HEK293 (cell line): ENCODE measurements around the gene GAREM1.

Experiments used
- BCL11B ChIP-seq: fragments of 450-650 bp; formaldehyde crosslinking; IDR thresholded peaks from 2 replicates; pipeline ENCODE4 v1.5.1; 2016; ENCODE audit warnings: low read depth, missing biosample characterization, missing genetic modification characterization
- HOXA7 ChIP-seq: sonication (generic); formaldehyde crosslinking; IDR thresholded peaks from 2 replicates; pipeline ENCODE4 v1.8.1; 2022; ENCODE audit warnings: missing genetic modification reagents, borderline replicate concordance
- KLF7 ChIP-seq: fragments of 450-650 bp; formaldehyde crosslinking; IDR thresholded peaks from 2 replicates; pipeline ENCODE4 v1.5.1; 2016; ENCODE audit warnings: missing biosample characterization, missing genetic modification characterization, borderline replicate concordance
- KLF8 ChIP-seq: fragments of 450-650 bp; formaldehyde crosslinking; IDR thresholded peaks from 2 replicates; pipeline ENCODE4 v1.5.1; 2016; ENCODE audit warnings: missing biosample characterization, missing genetic modification characterization
- SALL2 ChIP-seq: fragments of 450-650 bp; formaldehyde crosslinking; IDR thresholded peaks from 2 replicates; pipeline ENCODE4 v1.5.0; 2017; ENCODE audit warnings: missing biosample characterization, mild to moderate bottlenecking, missing genetic modification characterization, borderline replicate concordance
- ZBTB8A ChIP-seq: fragments of 450-650 bp; formaldehyde crosslinking; IDR thresholded peaks from 2 replicates; pipeline ENCODE4 v1.5.1; 2016; ENCODE audit warnings: missing biosample characterization, missing genetic modification characterization
- ZNF132 ChIP-seq: fragments of 450-650 bp; formaldehyde crosslinking; IDR thresholded peaks from 2 replicates; pipeline ENCODE4 v1.5.1; 2017; ENCODE audit warnings: missing biosample characterization, missing genetic modification characterization, borderline replicate concordance
- ZNF211 ChIP-seq: fragments of 450-650 bp; formaldehyde crosslinking; IDR thresholded peaks from 2 replicates; pipeline ENCODE4 v1.5.1; 2016; ENCODE audit warnings: low read depth, missing biosample characterization, missing genetic modification characterization
- ZNF292 ChIP-seq: fragments of 450-650 bp; formaldehyde crosslinking; IDR thresholded peaks from 2 replicates; pipeline ENCODE4 v1.5.1; 2016; ENCODE audit warnings: low read depth, missing biosample characterization, missing genetic modification characterization, borderline replicate concordance
- ZNF366 ChIP-seq: fragments of 450-650 bp; formaldehyde crosslinking; conservative IDR thresholded peaks from 2 replicates; pipeline ENCODE4 v1.5.1; 2016; ENCODE audit warnings: missing biosample characterization, missing genetic modification characterization
- ZNF416 ChIP-seq: fragments of 450-650 bp; formaldehyde crosslinking; IDR thresholded peaks from 2 replicates; pipeline ENCODE4 v1.5.1; 2016; ENCODE audit warnings: missing biosample characterization, missing genetic modification characterization
- ZNF48 ChIP-seq: fragments of 450-650 bp; formaldehyde crosslinking; IDR thresholded peaks from 2 replicates; pipeline ENCODE4 v1.5.1; 2016; ENCODE audit warnings: missing biosample characterization, missing genetic modification characterization
- ZNF549 ChIP-seq: fragments of 450-650 bp; IDR thresholded peaks from 2 replicates; pipeline ENCODE4 v1.5.1; 2018; ENCODE audit warnings: missing biosample characterization, missing genetic modification characterization, mild to moderate bottlenecking, inconsistent platforms, moderate library complexity
- ZNF571 ChIP-seq: fragments of 450-650 bp; formaldehyde crosslinking; IDR thresholded peaks from 2 replicates; pipeline ENCODE4 v1.5.0; 2017; ENCODE audit warnings: missing biosample characterization, missing genetic modification characterization
- ZNF660 ChIP-seq: fragments of 450-650 bp; IDR thresholded peaks from 2 replicates; pipeline ENCODE4 v1.5.1; 2018; ENCODE audit warnings: missing biosample characterization, mild to moderate bottlenecking, missing genetic modification characterization
- ZNF664 ChIP-seq: fragments of 450-650 bp; formaldehyde crosslinking; IDR thresholded peaks from 2 replicates; pipeline ENCODE4 v1.5.1; 2016; ENCODE audit warnings: missing biosample characterization, missing genetic modification characterization
- ZNF791 ChIP-seq: fragments of 450-650 bp; formaldehyde crosslinking; IDR thresholded peaks from 2 replicates; pipeline ENCODE4 v1.5.1; 2016; ENCODE audit warnings: missing biosample characterization, missing genetic modification characterization
- TF ChIP-seq, protein P1 (sequence below): fragments of 450-650 bp; formaldehyde crosslinking; IDR thresholded peaks from 2 replicates; pipeline ENCODE4 v1.5.1; 2016; ENCODE audit warnings: missing biosample characterization, missing genetic modification characterization
- TF ChIP-seq, protein P2 (sequence below): fragments of 450-650 bp; IDR thresholded peaks from 2 replicates; pipeline ENCODE4 v1.5.1; 2018; ENCODE audit warnings: missing biosample characterization, missing genetic modification characterization
- TF ChIP-seq, protein P3 (sequence below): fragments of 450-650 bp; IDR thresholded peaks from 2 replicates; pipeline ENCODE4 v1.5.1; 2018; ENCODE audit warnings: missing biosample characterization, mild to moderate bottlenecking, missing genetic modification characterization
- TF ChIP-seq, protein P4 (sequence below): fragments of 450-650 bp; formaldehyde crosslinking; IDR thresholded peaks from 2 replicates; pipeline ENCODE4 v1.5.1; 2016; ENCODE audit warnings: missing biosample characterization, missing genetic modification characterization, borderline replicate concordance
- TF ChIP-seq, protein P5 (sequence below): fragments of 450-650 bp; formaldehyde crosslinking; IDR thresholded peaks from 2 replicates; pipeline ENCODE4 v1.5.1; 2016; ENCODE audit warnings: missing biosample characterization, missing genetic modification characterization, low read depth
- TF ChIP-seq, protein P6 (sequence below): fragments of 450-650 bp; formaldehyde crosslinking; IDR thresholded peaks from 2 replicates; pipeline ENCODE4; 2016; ENCODE audit warnings: missing biosample characterization, missing genetic modification characterization
- TF ChIP-seq, protein P7 (sequence below): fragments of 450-650 bp; formaldehyde crosslinking; IDR thresholded peaks from 2 replicates; pipeline ENCODE4 v1.5.1; 2016; ENCODE audit warnings: missing biosample characterization, missing genetic modification characterization, borderline replicate concordance

GAREM1 gene

DNA sequence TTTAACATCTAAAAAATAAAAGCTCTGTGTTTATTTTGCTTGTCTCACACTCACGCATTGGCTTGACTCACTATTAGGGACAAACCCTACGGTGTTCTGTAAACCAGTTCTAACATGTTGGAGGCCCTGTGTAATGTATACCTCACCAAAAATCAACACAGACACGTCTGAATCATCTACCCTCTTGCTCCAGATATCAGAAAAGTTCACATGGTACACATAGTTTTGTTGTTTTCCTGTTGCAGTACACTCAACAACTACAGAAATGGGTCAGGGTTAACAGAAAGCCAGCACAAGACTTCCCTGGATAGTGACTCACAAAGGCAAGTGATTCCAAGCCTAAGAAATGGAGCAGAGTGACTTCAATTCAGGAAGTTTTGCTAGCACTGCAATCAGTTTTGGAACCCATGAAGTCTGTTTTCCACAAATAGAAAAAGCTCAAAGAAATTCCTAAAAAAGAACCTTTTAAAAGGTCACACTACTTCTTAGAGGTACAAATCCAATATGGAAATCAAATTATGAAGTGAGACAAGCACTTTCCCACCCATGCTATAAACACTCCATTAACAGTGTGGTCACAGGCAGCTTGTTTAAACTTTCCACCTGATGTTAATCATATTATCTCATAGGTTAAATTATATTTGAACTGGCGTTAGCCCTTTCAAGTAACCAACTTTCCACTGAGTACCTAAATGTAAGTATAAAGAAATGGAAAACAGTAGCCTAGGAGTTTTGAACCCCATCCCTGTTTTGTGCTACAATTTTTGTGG lies 87.4 kb downstream of the GAREM1 start (continued):
- TF ChIP-seq, protein P1, sequence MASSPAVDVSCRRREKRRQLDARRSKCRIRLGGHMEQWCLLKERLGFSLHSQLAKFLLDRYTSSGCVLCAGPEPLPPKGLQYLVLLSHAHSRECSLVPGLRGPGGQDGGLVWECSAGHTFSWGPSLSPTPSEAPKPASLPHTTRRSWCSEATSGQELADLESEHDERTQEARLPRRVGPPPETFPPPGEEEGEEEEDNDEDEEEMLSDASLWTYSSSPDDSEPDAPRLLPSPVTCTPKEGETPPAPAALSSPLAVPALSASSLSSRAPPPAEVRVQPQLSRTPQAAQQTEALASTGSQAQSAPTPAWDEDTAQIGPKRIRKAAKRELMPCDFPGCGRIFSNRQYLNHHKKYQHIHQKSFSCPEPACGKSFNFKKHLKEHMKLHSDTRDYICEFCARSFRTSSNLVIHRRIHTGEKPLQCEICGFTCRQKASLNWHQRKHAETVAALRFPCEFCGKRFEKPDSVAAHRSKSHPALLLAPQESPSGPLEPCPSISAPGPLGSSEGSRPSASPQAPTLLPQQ (tag by site-specific recombination) = peak; percentile 50; the same call in 1 of the 2 replicates
- TF ChIP-seq KLF7 (tag by site-specific recombination) (no peak), ZNF549 (no peak), ZNF571 (tag by site-specific recombination) (no peak), ZBTB8A (tag by site-specific recombination) (no peak), ZNF660 (0 out of 2 replicates have a peak, but pooled peaks have one; percentile 21), ZNF416 (tag by site-specific recombination) (no peak), BCL11B (tag by site-specific recombination) (no peak), ZNF292 (tag by site-specific recombination) (no peak), ZNF132 (no peak), SALL2 (tag by site-specific recombination) (no peak), ZNF791 (tag by site-specific recombination) (no peak), ZNF48 (tag by site-specific recombination) (no peak), KLF8 (no peak), HOXA7 (CRISPR knock-in tag) (no peak), ZNF211 (tag by site-specific recombination) (no peak), ZNF664 (no peak), ZNF366 (peak; percentile 63)
- TF ChIP-seq, protein P2, sequence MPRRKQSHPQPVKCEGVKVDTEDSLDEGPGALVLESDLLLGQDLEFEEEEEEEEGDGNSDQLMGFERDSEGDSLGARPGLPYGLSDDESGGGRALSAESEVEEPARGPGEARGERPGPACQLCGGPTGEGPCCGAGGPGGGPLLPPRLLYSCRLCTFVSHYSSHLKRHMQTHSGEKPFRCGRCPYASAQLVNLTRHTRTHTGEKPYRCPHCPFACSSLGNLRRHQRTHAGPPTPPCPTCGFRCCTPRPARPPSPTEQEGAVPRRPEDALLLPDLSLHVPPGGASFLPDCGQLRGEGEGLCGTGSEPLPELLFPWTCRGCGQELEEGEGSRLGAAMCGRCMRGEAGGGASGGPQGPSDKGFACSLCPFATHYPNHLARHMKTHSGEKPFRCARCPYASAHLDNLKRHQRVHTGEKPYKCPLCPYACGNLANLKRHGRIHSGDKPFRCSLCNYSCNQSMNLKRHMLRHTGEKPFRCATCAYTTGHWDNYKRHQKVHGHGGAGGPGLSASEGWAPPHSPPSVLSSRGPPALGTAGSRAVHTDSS = no peak
- TF ChIP-seq, protein P3, sequence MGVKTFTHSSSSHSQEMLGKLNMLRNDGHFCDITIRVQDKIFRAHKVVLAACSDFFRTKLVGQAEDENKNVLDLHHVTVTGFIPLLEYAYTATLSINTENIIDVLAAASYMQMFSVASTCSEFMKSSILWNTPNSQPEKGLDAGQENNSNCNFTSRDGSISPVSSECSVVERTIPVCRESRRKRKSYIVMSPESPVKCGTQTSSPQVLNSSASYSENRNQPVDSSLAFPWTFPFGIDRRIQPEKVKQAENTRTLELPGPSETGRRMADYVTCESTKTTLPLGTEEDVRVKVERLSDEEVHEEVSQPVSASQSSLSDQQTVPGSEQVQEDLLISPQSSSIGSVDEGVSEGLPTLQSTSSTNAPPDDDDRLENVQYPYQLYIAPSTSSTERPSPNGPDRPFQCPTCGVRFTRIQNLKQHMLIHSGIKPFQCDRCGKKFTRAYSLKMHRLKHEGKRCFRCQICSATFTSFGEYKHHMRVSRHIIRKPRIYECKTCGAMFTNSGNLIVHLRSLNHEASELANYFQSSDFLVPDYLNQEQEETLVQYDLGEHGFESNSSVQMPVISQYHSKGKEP (tag by site-specific recombination) = no peak
- TF ChIP-seq, protein P4, sequence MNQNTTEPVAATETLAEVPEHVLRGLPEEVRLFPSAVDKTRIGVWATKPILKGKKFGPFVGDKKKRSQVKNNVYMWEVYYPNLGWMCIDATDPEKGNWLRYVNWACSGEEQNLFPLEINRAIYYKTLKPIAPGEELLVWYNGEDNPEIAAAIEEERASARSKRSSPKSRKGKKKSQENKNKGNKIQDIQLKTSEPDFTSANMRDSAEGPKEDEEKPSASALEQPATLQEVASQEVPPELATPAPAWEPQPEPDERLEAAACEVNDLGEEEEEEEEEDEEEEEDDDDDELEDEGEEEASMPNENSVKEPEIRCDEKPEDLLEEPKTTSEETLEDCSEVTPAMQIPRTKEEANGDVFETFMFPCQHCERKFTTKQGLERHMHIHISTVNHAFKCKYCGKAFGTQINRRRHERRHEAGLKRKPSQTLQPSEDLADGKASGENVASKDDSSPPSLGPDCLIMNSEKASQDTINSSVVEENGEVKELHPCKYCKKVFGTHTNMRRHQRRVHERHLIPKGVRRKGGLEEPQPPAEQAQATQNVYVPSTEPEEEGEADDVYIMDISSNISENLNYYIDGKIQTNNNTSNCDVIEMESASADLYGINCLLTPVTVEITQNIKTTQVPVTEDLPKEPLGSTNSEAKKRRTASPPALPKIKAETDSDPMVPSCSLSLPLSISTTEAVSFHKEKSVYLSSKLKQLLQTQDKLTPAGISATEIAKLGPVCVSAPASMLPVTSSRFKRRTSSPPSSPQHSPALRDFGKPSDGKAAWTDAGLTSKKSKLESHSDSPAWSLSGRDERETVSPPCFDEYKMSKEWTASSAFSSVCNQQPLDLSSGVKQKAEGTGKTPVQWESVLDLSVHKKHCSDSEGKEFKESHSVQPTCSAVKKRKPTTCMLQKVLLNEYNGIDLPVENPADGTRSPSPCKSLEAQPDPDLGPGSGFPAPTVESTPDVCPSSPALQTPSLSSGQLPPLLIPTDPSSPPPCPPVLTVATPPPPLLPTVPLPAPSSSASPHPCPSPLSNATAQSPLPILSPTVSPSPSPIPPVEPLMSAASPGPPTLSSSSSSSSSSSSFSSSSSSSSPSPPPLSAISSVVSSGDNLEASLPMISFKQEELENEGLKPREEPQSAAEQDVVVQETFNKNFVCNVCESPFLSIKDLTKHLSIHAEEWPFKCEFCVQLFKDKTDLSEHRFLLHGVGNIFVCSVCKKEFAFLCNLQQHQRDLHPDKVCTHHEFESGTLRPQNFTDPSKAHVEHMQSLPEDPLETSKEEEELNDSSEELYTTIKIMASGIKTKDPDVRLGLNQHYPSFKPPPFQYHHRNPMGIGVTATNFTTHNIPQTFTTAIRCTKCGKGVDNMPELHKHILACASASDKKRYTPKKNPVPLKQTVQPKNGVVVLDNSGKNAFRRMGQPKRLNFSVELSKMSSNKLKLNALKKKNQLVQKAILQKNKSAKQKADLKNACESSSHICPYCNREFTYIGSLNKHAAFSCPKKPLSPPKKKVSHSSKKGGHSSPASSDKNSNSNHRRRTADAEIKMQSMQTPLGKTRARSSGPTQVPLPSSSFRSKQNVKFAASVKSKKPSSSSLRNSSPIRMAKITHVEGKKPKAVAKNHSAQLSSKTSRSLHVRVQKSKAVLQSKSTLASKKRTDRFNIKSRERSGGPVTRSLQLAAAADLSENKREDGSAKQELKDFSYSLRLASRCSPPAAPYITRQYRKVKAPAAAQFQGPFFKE (tag by site-specific recombination) = no peak
- TF ChIP-seq, protein P5, sequence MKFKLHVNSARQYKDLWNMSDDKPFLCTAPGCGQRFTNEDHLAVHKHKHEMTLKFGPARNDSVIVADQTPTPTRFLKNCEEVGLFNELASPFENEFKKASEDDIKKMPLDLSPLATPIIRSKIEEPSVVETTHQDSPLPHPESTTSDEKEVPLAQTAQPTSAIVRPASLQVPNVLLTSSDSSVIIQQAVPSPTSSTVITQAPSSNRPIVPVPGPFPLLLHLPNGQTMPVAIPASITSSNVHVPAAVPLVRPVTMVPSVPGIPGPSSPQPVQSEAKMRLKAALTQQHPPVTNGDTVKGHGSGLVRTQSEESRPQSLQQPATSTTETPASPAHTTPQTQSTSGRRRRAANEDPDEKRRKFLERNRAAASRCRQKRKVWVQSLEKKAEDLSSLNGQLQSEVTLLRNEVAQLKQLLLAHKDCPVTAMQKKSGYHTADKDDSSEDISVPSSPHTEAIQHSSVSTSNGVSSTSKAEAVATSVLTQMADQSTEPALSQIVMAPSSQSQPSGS (tag by site-specific recombination) = no peak
- TF ChIP-seq, protein P6, sequence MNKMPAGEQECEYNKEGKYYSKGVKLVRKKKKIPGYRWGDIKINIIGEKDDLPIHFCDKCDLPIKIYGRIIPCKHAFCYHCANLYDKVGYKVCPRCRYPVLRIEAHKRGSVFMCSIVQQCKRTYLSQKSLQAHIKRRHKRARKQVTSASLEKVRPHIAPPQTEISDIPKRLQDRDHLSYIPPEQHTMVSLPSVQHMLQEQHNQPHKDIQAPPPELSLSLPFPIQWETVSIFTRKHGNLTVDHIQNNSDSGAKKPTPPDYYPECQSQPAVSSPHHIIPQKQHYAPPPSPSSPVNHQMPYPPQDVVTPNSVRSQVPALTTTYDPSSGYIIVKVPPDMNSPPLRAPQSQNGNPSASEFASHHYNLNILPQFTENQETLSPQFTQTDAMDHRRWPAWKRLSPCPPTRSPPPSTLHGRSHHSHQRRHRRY (tag by site-specific recombination) = no peak
- TF ChIP-seq, protein P7, sequence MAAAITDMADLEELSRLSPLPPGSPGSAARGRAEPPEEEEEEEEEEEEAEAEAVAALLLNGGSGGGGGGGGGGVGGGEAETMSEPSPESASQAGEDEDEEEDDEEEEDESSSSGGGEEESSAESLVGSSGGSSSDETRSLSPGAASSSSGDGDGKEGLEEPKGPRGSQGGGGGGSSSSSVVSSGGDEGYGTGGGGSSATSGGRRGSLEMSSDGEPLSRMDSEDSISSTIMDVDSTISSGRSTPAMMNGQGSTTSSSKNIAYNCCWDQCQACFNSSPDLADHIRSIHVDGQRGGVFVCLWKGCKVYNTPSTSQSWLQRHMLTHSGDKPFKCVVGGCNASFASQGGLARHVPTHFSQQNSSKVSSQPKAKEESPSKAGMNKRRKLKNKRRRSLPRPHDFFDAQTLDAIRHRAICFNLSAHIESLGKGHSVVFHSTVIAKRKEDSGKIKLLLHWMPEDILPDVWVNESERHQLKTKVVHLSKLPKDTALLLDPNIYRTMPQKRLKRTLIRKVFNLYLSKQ (tag by site-specific recombination) = no peak
